Stimulated activated CD4-positive, alpha-beta T cell treated with anti-CD3 and anti-CD28 coated beads, Interleukin-4, amount 100 ng/mL, for 4 hours (primary cell): Measurements from ENCODE around the gene NEXMIF.
"Not testable (repeated sequence)": the region's sequence is repeated elsewhere in the genome, so short reads cannot be mapped to it uniquely, and the experiment has no call there.

Experiments used
- DNase-seq, 2 experiments: peaks; one replicate each; pipeline ENCODE4 v3.0.0-alpha.2; 2020

NEXMIF gene

DNA sequence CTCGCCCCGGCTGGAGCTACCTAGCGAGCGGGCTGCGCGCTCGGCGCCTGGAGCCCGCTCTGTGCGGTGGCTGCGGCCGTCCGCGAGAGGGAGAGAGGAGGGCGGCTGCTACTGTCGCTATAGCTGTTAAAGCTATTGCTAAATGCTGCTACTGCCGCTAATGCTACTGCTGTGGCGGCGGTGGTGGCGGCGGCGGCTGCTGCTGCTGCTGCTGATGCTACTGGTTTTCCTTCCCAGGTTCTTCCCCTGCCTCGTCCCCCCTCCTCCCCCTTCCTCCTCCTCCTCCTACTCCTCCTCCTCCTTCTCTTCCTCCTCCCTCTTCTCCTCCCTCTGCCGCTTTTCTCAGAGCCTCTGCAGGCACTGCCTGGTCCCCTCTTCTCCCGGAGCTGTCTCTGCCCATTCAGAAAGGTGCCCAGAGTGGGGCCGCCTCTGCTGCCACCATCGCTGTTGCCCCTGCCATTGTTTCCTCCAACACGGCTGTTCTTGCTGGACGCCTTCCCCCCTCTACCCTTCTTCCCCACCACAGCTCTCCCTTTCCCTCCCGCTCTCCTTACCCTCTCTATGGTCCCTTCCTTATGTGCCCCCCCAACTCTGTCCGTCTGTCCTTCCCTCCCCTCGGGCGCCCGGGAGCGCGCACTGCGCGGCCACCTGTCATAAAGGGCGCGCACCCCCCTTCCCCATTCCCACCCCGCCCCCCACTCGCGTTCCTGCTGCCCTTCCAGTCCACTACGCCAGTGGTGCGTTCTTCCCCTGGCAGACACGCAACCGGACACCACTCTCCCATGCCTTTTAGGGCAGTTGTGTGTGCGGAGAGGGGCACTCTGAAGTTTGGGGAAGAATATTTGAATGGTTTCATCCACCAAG lies at the start of gene NEXMIF:
Gene NEXMIF (minus strand): TSS at position 228 of the 864 bp plus-strand sequence.
- peak; percentile 13 to 31 for DNase-seq

DNA sequence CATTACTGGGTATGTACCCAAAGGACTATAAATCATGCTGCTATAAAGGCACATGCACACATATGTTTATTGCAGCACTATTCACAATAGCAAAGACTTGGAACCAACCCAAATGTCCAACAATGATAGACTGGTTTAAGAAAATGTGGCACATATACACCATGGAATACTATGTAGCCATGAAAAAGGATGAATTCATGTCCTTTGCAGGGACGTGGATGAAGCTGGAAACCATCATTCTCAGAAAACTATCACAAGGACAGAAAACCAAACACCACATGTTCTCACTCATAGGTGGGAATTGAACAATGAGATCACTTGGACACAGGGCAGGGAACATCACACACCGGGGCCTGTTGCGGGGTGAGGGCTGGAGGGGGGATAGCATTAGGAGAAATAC lies 36.7 kb upstream of the NEXMIF start:
- not testable (repeated sequence) for DNase-seq

DNA sequence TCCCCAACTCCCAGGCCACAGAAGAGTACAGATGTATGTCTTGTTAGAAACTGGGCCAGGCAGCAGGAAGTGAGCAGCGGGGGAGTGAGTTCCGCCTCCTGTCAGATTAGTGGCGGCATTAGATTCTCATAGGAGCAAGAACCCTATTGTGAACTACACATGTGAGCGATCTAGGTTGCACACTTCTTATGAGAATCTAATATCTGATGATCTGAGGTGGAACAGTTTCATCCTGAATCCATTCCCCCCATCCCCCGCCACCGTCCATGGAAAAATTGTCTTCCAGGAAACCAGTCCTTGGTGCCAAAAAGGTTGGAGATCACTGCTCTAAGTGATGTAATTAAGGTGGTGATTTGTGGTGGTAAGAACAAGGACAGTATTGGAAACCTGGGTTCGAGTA lies 24.5 kb upstream of the NEXMIF start:
- no peak for DNase-seq

DNA sequence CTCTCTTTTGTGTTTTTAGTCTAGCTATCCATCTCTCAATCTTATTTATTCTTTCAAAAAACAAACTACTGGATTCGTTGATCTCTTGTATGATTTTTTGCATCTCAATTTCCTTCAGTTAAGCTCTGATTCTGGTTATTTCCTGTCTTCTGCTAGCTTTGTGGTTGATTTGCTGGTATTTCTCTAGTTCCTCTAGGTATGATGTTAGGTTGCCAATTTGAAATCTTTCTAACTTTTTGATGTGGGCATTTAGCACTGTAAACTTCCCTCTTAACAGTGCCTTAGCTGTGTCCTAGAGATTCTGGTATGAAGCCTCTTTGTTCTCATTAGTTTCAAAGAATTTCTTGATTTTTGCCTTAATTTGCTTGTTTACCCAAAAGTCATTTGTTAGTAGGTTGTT lies 15.2 kb upstream of the NEXMIF start:
- DNase-seq = no peak

DNA sequence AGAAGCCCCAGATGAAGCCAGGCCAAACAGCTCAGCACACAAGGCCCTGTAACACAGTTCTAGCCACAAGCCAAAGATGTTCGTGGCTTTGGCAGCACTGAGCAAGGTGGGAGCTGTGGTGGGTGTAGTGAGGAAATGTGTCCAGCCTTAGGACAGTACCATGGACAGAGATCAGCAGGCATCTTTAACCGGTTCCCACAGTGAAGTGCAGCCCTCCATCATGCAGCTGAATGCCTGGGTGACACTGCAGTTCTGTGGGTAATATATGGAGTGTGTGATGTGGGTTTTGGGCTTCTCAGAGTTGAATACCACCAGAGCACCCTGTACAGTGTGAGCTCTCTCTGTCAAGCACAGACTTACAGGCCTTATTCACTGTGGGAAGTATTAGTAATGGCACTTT lies 6.0 kb upstream of the NEXMIF start:
- no peak for DNase-seq

DNA sequence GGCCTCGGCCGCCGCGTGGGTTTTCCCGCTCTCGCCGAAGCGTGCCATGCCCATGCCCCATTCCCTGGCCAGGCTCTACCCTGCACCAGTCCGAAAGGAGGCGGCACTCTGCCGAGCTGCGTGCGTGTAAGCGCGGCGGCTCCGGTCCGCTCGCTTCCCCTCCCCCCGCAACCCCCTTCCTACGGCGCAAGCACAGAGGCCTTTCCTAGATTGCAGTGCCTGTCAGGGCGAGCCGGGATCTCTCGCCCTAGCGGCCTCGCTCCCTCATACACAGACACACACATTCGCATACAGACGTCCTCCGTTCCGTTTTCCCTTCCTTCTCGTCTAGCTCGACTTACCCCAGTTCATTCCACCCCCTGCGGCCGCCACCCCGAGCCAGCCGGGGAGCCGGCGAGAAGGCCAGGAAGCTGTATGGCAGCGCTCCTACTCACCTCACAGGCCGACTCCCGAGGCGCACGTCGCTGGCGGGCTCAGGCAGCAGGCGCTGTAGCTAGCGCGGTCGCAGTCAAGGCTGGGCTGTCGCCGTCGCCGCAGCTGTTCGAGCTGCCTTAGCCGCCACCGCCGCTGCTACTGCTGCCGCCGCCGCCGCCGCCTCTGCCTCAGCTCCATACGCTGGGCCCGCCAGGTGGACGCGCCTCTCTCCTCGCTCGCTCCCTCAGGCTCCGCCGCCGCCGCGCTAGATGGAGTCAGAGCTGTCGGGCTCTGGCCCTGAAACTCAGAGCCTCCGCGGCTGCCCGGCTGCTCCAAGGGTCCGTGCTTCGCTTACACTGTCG lies 615 bp downstream of the NEXMIF start:
- DNase-seq = peak; percentile 15 to 22

DNA sequence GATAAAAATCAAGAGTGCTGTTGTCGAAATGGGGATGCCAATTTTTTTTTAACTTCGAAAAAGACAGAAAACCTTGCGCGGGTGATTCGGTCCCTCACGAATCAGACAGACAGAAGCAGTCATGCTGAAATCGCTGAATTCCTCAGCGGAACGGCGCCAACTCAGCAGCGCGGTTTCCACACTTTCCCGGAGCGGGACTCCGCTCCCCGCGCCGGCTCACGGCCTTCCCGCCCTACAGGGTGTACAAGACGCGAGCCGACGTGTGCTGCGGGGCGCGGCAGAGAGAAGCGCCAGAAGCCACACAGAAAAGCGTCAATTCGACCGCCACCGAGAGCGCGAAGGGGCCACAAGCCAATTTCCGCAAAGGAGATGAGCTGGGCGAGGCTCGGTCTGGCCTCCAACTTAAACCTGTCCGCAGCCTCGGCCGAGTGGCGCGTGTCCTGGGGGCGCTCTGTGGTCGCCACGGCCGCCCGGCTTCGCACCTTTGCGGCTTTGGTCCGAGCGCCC lies 1.3 kb downstream of the NEXMIF start:
- DNase-seq = peak; percentile 1 to 4

DNA sequence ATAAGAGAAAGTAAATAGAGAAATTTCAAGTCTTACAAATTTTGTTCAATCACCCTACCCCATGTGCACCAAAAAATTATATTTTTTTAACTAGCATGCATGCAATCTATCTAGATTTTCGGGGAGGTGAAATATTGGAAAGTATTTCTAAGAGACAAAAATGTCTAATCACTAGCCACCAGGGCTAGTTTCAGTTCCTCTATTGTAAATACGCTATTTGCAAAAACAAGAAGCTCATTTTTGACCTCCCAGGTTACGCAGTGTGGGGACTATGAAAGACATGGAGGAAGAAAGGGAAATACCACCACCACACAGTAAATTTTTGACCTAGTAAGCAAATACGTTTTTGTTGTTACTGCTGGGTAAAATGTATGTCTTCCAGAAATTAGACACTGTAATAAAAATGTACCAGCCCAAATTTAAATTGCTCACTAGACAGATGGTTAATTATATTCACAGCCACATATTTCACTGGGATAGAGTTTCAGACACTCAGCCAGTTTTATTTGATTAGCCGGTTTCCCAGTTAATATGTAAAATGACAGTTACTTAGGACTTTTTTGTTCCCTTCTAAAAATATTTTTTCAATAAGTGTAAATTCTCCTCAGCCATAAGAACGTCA lies 2.2 kb downstream of the NEXMIF start:
- DNase-seq = no peak

DNA sequence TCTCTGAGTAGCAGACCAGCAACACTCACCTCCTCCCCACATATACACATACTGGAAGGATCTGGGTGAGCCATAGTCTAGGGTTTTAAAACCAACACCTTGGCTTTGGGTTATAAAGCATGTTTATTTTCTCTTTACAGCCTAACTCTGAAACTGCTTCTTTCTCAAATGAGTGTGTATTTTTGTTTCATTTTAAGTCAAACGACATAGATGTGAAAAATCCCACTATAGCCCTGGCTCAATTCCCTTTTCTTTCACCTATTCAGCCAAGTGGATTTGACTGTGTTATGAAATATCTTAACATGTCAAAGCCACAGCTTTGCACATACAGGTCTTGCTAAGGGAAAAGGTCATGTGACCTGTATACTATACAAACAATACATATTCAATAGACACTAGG lies 13.8 kb downstream of the NEXMIF start:
- no peak for DNase-seq

DNA sequence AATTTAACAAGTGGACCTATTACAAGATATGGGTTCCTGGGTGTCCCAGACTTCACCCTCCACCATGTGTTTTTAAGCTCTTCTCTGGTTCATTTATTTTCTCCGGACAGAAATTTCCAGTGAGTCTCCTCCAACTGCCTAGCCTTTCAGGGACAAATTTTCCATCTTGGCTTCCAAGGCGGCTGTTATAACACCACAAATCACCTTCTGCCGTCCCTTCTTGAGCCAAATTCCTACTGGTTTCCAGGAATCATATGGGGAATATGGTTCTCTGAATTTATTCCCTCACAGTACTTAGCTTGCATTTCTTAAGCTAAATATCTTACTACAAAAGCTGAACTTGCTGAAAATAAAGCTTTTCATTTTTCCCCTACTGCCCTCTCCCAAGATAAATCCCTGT lies 18.8 kb downstream of the NEXMIF start:
- DNase-seq = no peak

DNA sequence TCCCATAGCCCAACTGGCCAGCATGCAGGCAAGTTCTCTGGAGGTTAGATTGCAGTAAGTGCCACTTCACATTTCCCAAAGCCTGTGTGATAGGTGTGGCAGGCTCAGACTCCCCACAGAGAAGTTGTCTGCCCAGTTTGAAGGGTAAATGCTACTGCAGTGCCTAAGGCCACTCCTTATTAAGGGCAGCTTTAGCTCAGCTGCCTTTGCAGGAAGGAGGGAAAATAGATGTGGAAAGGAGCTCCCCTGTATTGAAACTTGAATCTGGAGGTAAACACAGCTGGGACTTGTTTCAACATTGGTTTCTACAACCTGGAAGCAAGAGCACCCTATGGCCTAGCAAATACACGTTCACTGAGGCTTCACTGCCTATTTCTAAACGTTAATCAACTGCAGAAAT lies 22.4 kb downstream of the NEXMIF start:
- no peak for DNase-seq

DNA sequence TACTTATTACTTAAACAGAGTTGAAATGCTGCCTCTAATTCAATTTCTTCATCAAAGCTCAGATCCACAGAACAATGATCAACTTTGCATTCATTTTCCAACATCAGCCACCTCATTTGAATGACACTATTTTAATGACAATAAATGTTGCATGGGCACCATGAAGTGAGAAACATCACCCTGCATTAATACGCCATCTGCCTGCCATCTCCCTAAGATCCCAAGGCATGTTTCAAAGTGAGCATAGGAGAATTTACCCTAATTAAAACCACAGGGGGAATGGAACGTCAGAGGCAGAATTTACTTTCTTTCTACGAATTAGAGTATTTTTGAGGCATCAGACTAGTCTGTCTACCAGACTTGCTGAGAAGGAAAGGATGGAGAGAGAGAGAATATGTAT lies 32.7 kb downstream of the NEXMIF start:
- no peak for DNase-seq

DNA sequence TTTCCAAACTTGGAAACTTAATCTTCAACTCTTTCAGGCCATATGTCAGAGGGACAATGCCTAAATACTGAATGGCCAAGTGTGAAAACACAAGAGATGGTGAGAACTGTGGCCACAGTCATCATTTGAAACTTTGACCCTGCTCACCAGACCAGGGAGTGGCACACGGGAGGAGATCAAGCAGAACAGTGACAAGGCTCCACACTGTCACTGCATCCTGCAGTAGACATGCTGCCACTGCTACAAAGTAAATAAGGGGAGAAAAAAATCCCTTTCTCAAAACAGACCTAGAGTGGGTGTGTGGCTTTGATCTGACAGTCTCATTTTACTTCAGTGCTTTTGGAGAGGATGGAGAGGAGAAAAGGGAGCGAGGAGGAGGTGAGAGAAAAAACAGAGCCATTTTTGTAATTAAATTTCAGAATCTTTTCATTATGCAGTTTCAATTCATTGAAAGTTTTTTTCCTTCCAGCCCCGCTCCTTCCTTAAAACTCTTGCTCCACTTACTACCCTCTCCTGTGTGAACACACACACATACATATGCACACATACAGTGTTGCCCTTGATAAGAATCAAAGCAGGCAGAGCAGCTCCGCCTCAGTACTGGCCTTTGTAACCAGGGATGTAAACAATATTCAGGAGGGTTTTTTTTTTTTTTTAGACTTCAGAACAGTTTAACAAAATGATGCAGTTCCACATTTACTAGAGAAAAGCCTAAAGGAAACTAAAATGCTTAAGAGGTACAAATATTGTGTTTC lies 34.4 kb downstream of the NEXMIF start:
- no peak for DNase-seq

DNA sequence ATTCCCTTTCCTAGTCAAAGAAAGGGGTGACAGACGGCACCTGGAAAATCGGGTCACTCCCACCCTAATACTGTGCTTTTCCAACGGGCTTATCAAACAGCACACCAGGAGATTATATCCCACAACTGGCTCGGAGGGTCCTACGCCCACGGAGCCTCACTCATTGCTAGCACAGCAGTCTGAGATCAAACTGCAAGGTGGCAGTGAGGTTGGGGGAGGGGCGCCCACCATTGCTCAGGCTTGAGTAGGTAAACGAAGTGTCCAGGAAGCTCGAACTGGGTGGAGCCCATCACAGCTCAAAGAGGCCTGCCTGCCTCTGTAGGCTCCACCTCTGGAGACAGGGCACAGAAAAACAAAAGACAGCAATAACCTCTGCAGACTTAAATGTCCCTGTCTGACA lies 42.9 kb downstream of the NEXMIF start:
- DNase-seq = not testable (repeated sequence)

DNA sequence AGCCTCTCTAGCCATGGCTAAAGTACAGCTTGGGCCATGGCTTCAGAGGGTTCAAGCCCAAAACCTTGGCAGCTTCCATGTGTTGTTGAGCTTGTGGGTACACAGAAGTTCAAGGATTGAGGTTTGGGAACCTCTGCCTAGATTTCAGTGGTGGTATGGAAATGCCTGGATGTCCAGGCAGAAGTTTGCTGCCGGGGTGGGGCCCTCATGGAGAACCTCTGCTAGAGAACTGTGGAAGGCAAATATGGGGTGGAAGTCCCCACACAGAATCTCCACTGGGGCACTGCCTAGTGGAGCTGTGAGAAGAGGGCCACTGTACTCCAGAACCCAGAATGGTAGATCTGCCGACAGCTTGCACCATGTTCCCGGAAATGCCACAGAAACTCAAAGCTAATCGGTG lies 59.5 kb downstream of the NEXMIF start:
- no peak for DNase-seq

DNA sequence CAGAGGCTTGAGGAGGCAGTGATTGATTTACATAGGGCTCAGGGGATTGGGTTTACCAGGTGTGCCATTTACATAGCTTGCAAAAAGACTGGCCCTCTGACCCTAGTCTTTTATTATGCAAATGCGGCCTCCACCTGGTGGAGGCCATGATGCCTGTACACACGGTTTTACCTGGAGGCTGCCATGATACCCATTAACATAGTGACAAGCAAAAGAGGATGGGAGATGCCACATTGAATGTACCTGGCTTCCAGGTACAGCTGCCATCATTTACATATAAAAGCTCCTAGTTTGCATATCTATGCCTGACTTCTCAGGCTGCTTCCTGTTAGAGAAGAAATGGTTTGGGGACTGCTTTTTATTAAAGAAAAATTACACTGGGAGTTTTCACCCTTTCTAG lies 72.0 kb downstream of the NEXMIF start:
- DNase-seq = no peak

DNA sequence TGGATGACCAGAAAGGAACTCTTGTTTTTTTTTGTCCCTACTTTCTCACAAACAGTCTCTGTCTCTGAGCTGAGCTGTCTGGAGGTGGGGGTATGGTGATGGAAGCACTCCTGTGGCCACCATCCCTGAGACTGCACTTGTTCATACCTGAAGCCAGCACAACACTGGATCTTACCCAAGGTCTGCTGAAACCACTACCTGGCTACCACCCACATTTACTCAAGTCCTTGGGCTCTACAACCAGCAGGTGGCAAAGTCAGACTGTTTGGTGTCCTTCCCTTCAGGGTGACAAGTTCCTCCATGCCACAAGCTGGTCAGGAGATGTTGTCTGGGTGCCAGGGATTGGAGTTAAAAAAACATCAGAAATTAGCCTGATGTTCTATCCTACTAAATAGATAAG lies 89.7 kb downstream of the NEXMIF start:
- no peak for DNase-seq

DNA sequence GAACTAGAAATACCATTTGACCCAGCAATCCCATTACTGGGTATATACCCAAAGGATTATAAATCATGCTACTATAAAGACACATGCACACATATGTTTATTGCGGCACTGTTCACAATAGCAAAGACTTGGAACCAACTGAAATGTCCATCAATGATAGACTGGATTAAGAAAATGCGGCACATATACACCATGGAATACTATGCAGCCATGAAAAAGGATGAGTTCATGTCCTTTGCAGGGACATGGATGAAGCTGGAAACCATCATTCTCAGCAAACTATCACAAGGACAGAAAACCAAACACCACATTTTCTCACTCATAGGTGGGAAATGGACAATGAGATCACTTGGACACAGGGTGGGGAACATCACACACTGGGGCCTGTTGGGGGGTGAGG lies 105.5 kb downstream of the NEXMIF start:
- DNase-seq = not testable (repeated sequence)

DNA sequence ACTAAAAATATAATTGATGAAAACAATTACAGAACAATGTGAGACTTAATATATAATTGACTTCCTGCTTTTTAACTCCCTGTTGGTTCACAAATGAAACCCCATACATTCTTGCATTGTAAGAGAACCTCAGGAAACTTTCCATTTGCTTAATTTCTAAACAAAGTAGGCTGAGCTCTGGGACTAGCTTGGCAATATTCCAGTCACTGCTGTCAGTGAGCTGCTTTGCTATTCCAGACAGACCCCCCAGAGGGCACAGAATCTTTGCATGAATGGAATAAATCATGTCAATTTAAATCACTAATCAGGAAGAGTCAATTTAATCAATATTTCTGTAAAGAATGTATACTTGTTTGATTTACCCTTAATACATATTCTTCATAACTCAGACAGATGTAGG lies 110.6 kb downstream of the NEXMIF start:
- no peak for DNase-seq

DNA sequence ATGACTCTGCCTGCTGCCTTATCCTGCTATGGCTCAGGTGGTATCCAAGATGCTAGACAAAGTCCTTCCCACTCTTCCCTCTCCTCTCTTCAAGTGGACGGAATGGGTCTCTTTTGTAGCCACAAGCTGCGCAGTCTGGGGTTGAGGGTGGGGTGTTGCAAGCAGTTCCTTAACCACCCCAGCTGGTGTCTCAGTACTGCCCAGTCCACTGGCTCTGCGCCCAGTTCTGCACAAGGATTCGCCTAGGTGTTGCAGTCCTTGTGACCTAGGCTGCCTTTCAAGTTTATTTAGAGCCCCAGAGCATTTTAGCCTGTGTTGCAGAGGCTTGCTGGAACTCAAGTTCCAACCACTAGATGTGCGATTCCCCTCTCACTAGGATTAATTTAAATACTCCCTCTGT lies 120.7 kb downstream of the NEXMIF start:
- DNase-seq = no peak

DNA sequence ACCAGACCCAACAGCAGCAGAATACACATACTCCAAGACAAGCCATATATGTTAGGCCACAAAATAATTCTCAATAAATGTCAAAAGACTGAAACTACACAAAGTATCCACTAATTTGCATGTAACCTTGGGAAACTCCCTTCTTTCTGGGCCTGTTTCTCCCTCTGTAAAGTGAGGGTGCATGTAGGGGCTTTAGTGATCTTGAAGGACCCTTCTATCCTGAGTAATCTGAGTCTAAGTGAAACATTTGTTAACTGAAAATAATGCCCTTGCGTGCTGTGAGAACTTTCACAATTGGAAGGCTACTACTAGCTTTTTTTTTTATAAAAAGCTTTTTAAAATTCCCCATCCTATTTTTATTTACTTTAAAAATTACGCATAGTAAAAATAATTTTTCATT lies 125.2 kb downstream of the NEXMIF start:
- no peak for DNase-seq

DNA sequence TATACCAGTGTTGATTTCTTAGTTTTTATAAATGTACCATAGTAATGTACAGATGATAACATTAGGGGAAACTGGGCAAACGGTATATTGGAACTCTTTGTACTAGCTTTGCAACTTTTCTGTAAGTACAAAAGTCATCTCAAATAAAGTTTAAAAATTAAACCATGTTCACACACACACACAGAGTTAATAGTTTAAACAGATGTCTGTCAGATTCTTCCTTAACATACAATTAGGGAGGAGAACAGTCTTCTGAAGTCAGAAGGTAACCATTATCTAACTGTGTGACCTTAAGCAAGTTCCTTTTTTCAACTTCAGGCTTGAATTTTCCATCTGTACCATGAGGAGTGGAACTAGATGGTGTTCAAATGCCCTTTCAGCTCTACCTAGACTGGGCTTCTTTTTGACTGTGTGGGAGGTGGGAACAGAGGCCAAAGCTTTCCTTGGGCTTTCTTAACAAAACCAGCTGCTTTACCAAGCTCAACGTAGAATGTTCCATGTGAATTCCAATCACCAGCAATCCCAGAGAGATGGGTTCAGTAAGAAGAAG lies 127.8 kb downstream of the NEXMIF start:
- no peak for DNase-seq
